ENCODE results near the gene GAS6. TPM values are rescaled to one million over a fixed set of nuclear protein-coding genes. Genes with fewer than 3 reads are reported as not detected.

GAS6 gene
- total RNA-seq, 1 donor from 2014 or later: 21.8 TPM

GRCh38 chr13:113851826-113852535 lies 11.9 kb downstream of the GAS6 start:
- no peak for DNase-seq

- no peak for DNase-seq
These were observed 12.4 kb downstream of the GAS6 start for GRCh38 chr13:113851480-113851803.

- DNase-seq: no peak
These were observed 13.0 kb downstream of the GAS6 start for GRCh38 chr13:113850722-113851479.

- no peak for DNase-seq
These were observed 13.7 kb downstream of the GAS6 start for GRCh38 chr13:113849981-113850721.

GRCh38 chr13:113849546-113849945 lies 14.3 kb downstream of the GAS6 start:
- DNase-seq: no peak

GRCh38 chr13:113848431-113849260 lies 15.2 kb downstream of the GAS6 start:
- no peak for DNase-seq

GRCh38 chr13:113848020-113848419 lies 15.9 kb downstream of the GAS6 start:
- no peak for DNase-seq

GRCh38 chr13:113846636-113847318 lies 17.1 kb downstream of the GAS6 start:
- no peak for DNase-seq

- DNase-seq: no peak
These were observed 17.9 kb downstream of the GAS6 start for GRCh38 chr13:113845723-113846635.

GRCh38 chr13:113845055-113845454 lies 18.8 kb downstream of the GAS6 start:
- no peak for DNase-seq

GRCh38 chr13:113843864-113844556 lies 19.9 kb downstream of the GAS6 start:
- no peak for DNase-seq

GRCh38 chr13:113843063-113843654 lies 20.7 kb downstream of the GAS6 start:
- no peak for DNase-seq

- DNase-seq: no peak
These were observed 21.4 kb downstream of the GAS6 start for GRCh38 chr13:113842336-113843062.

GRCh38 chr13:113841353-113841650 lies 22.6 kb downstream of the GAS6 start:
- no peak for DNase-seq

GRCh38 chr13:113840541-113841352 lies 23.1 kb downstream of the GAS6 start:
- DNase-seq: peak; percentile 36

GRCh38 chr13:113839536-113840204 lies 24.2 kb downstream of the GAS6 start:
- DNase-seq: no peak

GRCh38 chr13:113838711-113839201 lies 25.1 kb downstream of the GAS6 start:
- no peak for DNase-seq
